HFFc6 (cell line): ENCODE results near the gene DOCK2. TPM values are rescaled to one million over a fixed set of nuclear protein-coding genes. Genes with fewer than 3 reads are reported as not detected.

Source experiments
- DNase-seq: peaks from one replicate; pipeline ENCODE4 v3.0.0-alpha.2; 2018
- H3K27ac Mint-ChIP-seq: 2 replicates; pipeline ENCODE4 v1.8.0; 2020; ENCODE audit warnings: mild to moderate bottlenecking, mixed read lengths
- H3K27me3 Mint-ChIP-seq: 2 replicates; pipeline ENCODE4 v1.8.0; 2021; ENCODE audit warnings: mild to moderate bottlenecking, moderate library complexity, mixed read lengths; ENCODE audit not compliant: insufficient read depth
- H3K36me3 Mint-ChIP-seq: 2 replicates; pipeline ENCODE4 v1.8.0; 2021; ENCODE audit warnings: low read depth, mixed read lengths
- H3K4me1 Mint-ChIP-seq: 2 replicates; pipeline ENCODE4 v1.8.0; 2020; ENCODE audit warnings: low read depth, mixed read lengths
- H3K4me3 Mint-ChIP-seq: 2 replicates; pipeline ENCODE4 v1.8.0; 2020; ENCODE audit warnings: mild to moderate bottlenecking, moderate library complexity, mixed read lengths
- H3K9me3 Mint-ChIP-seq: 2 replicates; pipeline ENCODE4 v1.8.0; 2020; ENCODE audit warnings: mild to moderate bottlenecking, mixed read lengths
- total RNA-seq, 6 experiments: library from RNA; stranded (reverse); fragmentation: NEBNext Ultra II Directional; extraction: Animal tissue kit (Norgen Biotek cat#: 25700); gene quantifications; 2 replicates in 1 of 6; 3 replicates in 5 of 6; pipeline ENCODE4 v1.2.3, GENCODE V29; 2021
- TF ChIP-seq, protein P1 (sequence below): fragments of 200-600 bp; sonication (generic); IDR thresholded peaks from 2 replicates; pipeline ENCODE4 v1.5.0; 2021; ENCODE audit warnings: antibody characterized with exemption, mild to moderate bottlenecking

DOCK2 gene
- total RNA-seq, 6 experiments from 2014 or later = 1.4 to 6.5 (median 3.0) TPM

DNA sequence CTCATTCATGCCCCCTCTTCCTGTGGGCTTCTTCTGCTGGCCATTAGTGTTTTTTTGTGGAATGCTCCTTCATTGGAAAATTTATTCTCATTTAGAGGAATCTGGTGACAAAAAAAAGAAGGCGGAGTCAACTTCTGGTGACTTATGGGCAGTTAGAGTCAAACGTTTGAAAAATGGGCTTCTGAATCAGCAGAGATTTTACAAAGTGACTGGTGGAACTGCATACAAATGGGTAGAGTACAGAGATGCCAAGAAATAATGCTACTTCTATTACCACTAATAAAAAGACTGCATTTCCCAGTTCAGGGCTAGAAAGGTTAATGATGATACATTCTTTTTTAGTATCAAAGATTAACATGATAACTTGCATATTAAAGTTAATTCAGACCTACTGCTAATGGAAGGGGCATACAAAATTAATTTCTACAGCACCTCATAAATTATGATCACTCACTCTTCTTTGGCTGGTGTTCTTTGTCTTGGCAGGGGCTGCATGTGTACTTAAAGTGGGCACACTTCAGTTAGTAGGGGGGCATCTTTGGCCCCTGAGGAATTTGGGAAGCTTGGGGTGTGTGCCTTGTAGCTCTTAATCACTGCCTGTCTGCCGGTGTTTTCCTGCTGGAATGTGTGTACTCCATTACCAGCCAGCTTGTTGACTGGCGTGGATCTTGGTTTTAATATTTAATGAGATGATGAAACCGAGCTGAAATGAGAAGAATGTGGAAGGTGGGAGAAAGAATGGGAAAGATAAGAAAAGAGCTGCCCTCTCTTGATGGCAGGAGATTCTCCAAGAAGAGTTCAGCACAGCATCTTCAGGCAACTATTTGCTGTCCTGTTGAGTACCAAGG is 148.9 kb downstream of the DOCK2 start:
- Mint-ChIP-seq H3K4me1 (peaks cover 51% of the 10 kb centered on the region), H3K27ac (peak overlapping the region; percentile 48), H3K9me3 (no peaks in the 10 kb centered on the region), H3K27me3 (no peaks in the 10 kb centered on the region), H3K36me3 (no peaks in the 10 kb centered on the region; the same call in 1 of the 2 replicates), H3K4me3 (peak overlapping the region; percentile 3)
- TF ChIP-seq, protein P1, sequence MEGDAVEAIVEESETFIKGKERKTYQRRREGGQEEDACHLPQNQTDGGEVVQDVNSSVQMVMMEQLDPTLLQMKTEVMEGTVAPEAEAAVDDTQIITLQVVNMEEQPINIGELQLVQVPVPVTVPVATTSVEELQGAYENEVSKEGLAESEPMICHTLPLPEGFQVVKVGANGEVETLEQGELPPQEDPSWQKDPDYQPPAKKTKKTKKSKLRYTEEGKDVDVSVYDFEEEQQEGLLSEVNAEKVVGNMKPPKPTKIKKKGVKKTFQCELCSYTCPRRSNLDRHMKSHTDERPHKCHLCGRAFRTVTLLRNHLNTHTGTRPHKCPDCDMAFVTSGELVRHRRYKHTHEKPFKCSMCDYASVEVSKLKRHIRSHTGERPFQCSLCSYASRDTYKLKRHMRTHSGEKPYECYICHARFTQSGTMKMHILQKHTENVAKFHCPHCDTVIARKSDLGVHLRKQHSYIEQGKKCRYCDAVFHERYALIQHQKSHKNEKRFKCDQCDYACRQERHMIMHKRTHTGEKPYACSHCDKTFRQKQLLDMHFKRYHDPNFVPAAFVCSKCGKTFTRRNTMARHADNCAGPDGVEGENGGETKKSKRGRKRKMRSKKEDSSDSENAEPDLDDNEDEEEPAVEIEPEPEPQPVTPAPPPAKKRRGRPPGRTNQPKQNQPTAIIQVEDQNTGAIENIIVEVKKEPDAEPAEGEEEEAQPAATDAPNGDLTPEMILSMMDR = no peak
- peak; percentile 34 for DNase-seq

DNA sequence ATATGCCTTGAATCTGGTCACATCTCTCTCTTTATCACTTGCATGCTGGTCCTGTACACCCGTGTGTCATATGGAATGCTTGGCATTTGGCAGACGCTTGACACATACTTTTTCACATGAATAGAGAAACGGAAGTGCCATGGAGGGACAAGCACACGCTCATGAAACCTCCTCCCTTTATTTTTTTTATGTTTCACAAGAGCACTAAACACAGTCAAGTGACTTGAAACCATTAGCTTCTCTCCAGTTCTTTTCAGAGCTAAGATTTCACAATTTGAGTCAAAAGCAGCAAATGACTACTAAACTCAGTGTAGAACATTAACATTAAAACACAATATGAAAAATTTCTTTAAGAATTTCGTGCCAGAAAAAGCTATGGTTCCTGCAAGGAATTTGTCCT is 151.1 kb downstream of the DOCK2 start:
- Mint-ChIP-seq H3K9me3 (no peaks in the 10 kb centered on the region), H3K4me3 (peak overlapping the region; percentile 2), H3K27ac (peak overlapping the region; percentile 4), H3K4me1 (peaks cover 51% of the 10 kb centered on the region), H3K36me3 (no peaks in the 10 kb centered on the region; the same call in 1 of the 2 replicates), H3K27me3 (no peaks in the 10 kb centered on the region)
- TF ChIP-seq, protein P1 = no peak
- DNase-seq = peak; percentile 40

DNA sequence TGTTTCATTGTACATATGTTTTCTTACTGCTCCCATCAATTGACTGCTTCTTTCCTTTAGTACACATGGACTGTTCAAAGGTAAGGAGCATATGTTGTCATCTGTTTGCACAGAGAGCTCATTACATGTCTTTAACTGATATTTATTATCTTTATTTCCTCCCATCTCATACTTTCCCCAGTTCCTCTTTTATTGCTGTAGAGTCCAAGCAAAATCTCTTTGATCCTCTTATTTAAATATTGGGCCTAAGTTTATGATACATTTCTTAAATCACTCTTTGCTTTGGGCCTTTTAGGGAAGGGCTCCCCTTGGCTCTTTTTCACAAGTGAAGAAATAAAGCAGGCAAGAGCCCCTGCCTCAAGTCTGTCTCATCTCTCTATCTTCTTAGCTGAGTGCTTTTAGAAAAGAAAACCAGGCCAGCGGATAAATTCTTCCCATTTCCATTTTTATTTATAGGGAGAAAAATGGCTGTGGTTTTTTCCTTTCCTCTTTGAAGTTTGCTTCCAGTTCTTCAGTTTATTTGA is 152.4 kb downstream of the DOCK2 start:
- no peak overlapping the region for H3K4me3 Mint-ChIP-seq
- no peak for DNase-seq
- H3K36me3 Mint-ChIP-seq = no peaks in the 10 kb centered on the region; the same call in 1 of the 2 replicates
- TF ChIP-seq, protein P1 = no peak
- H3K27ac Mint-ChIP-seq = no peak overlapping the region
- no peaks in the 10 kb centered on the region for H3K9me3 Mint-ChIP-seq
- H3K4me1 Mint-ChIP-seq = peaks cover 51% of the 10 kb centered on the region
- H3K27me3 Mint-ChIP-seq = no peaks in the 10 kb centered on the region

DNA sequence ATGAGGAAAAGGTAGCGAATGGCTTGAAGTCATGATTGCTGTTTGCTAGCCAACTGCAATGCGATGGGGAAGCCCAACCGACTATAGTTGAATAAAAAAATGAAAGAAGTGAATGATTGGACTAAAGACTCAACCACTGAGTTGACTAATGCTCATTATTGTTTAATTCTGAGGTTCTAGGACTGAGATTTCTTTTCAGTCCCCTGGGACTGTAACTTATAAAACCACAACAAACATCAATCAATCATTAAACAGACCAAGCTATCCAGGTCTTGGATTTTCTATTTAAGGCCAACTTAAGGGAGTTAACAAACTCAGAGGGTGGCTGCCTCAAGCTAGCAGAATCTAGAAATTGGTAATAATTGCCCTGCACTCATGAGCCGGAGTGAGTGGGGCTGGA is 154.2 kb downstream of the DOCK2 start:
- TF ChIP-seq, protein P1 = no peak
- no peak for DNase-seq
- no peak overlapping the region for H3K27ac Mint-ChIP-seq
- H3K4me3 Mint-ChIP-seq = no peak overlapping the region
- H3K9me3 Mint-ChIP-seq = no peaks in the 10 kb centered on the region
- H3K4me1 Mint-ChIP-seq = peaks cover 49% of the 10 kb centered on the region
- no peaks in the 10 kb centered on the region; the same call in 1 of the 2 replicates for H3K36me3 Mint-ChIP-seq
- H3K27me3 Mint-ChIP-seq = no peaks in the 10 kb centered on the region

DNA sequence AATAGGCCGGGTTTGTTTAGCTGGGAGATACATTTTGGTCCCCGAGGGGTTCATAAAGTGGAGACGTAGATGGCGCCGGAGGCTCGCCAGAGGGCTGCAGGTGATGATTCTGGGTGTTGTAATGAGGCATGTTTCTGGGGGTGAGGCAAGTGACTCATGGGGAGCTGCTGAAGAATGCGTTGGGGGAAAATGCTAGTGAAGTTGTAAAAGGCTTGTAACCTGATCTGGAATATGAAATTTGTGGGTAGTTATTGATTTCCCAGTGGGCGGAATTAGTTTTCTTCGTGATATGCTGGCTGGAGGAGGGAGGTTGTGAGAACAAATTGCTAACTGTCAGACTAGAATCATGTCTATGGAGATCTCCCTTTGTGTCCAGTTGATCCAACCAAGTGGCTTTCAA is 158.3 kb downstream of the DOCK2 start:
- Mint-ChIP-seq H3K36me3 (no peaks in the 10 kb centered on the region), H3K4me3 (no peak overlapping the region), H3K9me3 (no peaks in the 10 kb centered on the region), H3K4me1 (peaks cover 28% of the 10 kb centered on the region), H3K27me3 (no peaks in the 10 kb centered on the region), H3K27ac (peak overlapping the region; percentile 7; the same call in 1 of the 2 replicates)
- DNase-seq = peak; percentile 32
- TF ChIP-seq, protein P1 = no peak; the same call in 1 of the 2 replicates
